GM06990 (cell line): ENCODE data around the gene COL4A1.

ENCODE experiments used
- DNase-seq: peaks from one replicate; pipeline ENCODE4 v3.0.0-alpha.2; 2011; ENCODE audit not compliant: insufficient read length; ENCODE audit errors: extremely low read depth
- H3K27me3 ChIP-seq: replicated peaks from 2 replicates; pipeline ENCODE4 v1.6.0; 2011; ENCODE audit warnings: low read length; ENCODE audit not compliant: control insufficient read depth, insufficient read depth
- H3K36me3 ChIP-seq: 2 replicates; pipeline ENCODE4 v1.5.1; 2011; ENCODE audit warnings: low read length; ENCODE audit not compliant: control insufficient read depth, insufficient read depth
- H3K4me3 ChIP-seq: replicated peaks from 2 replicates; pipeline ENCODE4 v1.5.1; 2011; ENCODE audit warnings: low read depth, mild to moderate bottlenecking, control low read depth, low read length
- CTCF ChIP-seq: IDR thresholded peaks from 2 replicates; pipeline ENCODE4 v1.5.1; 2011; ENCODE audit warnings: low read length, control low read depth, mild to moderate bottlenecking, inconsistent platforms; ENCODE audit not compliant: insufficient read depth, poor library complexity, severe bottlenecking

The COL4A1 gene

GRCh38 chr13:110290153-110290552 is 16.8 kb downstream of the COL4A1 start:
- no peaks in the 10 kb centered on the region for H3K36me3 ChIP-seq
- no peak overlapping the region for H3K4me3 ChIP-seq
- H3K27me3 ChIP-seq, result no peaks in the 10 kb centered on the region; the same call in none of the 2 replicates
- no peak for TF ChIP-seq CTCF
- DNase-seq, result no peak

- no peak for DNase-seq
- no peaks in the 10 kb centered on the region; the same call in none of the 2 replicates for H3K27me3 ChIP-seq
- H3K4me3 ChIP-seq, result no peak overlapping the region
- TF ChIP-seq CTCF, result no peak
- H3K36me3 ChIP-seq, result no peaks in the 10 kb centered on the region
Observed at GRCh38 chr13:110289661-110290060, 17.3 kb downstream of the COL4A1 start.

GRCh38 chr13:110289174-110289573 is 17.8 kb downstream of the COL4A1 start:
- Histone ChIP-seq H3K27me3 (no peaks in the 10 kb centered on the region; the same call in none of the 2 replicates), H3K36me3 (no peaks in the 10 kb centered on the region), H3K4me3 (no peak overlapping the region)
- no peak for DNase-seq
- no peak for TF ChIP-seq CTCF

- no peak overlapping the region for H3K4me3 ChIP-seq
- no peak for DNase-seq
- H3K36me3 ChIP-seq, result no peaks in the 10 kb centered on the region
- TF ChIP-seq CTCF, result no peak
- H3K27me3 ChIP-seq, result peaks cover 1% of the 10 kb centered on the region
Observed at GRCh38 chr13:110286833-110287819, 19.8 kb downstream of the COL4A1 start.

- TF ChIP-seq CTCF, result no peak
- Histone ChIP-seq H3K27me3 (peaks cover 1% of the 10 kb centered on the region), H3K36me3 (no peaks in the 10 kb centered on the region), H3K4me3 (no peak overlapping the region)
- no peak for DNase-seq
Observed at GRCh38 chr13:110285991-110286832, 20.7 kb downstream of the COL4A1 start.
